GM19395 (cell line): ENCODE data around the gene HS3ST5.
"Not testable (repeated sequence)": the region's sequence is repeated elsewhere in the genome, so short reads cannot be mapped to it uniquely, and the experiment has no call there.

ENCODE experiments used
- ATAC-seq: cut with Tn5 transposase; IDR thresholded peaks from one replicate; pipeline ENCODE4 v1.9.1; 2021; ENCODE audit warnings: mild to moderate bottlenecking, moderate library complexity; ENCODE audit not compliant: unreplicated experiment

The HS3ST5 gene

GRCh38 chr6:114055763-114056162 lies 287.1 kb downstream of the HS3ST5 start:
- ATAC-seq: no peak

DNA sequence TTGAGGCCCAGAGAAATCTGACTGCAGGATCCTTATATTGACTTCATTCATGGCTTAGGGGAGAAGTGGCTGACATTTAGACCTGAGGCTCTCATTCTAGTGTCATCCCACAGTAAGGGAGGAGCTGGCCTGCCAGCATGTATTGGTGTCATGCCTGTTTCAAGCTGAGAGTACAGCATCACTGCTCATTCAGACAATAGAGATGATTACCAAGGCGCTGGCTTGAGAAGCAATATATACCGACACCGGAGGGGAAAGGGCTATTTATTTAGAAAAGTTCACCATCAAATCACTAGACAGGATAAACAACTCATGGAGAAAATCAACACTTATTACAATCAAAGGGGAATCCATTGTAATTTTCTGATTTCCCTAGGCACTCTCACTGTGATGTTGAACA lies 287.5 kb downstream of the HS3ST5 start:
- no peak for ATAC-seq

DNA sequence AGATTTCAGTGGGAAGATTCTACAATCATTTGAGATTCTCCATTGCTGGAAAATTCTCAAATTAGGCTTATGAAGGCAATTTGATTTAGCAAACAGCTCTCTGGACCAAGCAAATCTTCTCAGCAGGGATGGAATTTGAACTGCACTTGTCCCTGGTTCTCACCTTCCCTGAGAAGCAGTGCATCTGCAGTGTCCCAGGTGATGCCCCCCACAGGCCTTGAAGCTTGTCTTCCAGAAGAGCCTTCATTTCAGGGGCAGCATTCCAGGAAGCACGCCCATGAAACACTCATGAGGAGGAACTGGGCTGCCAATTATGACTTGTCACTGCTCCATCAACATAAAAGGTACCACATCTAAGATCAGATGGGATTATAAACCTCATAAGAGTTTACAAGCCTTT lies 289.0 kb downstream of the HS3ST5 start:
- ATAC-seq: no peak

GRCh38 chr6:114052141-114052540 lies 290.7 kb downstream of the HS3ST5 start:
- ATAC-seq: no peak

DNA sequence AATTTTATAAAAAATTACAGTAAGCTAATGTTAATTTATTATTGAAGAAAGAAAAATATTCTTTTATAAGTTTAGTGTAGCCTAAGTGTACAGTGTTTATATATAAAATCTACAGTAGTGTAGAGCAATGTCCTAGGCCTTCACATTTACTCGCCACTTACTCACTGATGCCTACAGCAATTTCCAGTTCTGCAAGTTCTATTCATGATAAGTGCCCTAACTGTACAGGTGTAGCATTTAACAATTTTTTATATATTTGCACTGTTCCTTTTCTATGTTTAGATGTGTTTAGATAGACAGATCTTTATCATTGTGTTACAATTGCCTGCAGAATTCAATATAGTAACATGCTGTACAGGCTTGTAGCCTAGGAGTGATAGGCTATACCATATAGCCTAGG lies 291.8 kb downstream of the HS3ST5 start:
- ATAC-seq: no peak

GRCh38 chr6:114049367-114049966 lies 293.4 kb downstream of the HS3ST5 start:
- ATAC-seq: no peak

DNA sequence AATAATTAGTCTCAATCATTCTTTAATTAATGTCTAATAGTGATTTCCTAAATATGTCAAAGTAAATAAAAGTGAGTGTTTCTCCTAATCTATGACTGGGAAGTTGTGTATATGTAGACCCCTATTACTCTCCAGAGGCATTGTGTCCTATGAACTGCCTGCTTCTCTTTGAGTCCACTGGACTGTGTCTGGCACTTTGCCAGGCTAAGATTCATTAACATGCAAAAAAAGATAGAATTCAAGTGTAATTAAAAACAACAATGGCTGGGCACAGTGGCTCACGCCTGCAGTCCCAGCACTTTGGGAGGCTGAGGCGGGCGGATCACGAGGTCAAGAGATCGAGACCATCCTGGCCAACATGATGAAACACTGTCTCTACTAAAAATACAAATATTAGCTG lies 298.3 kb downstream of the HS3ST5 start:
- not testable (repeated sequence) for ATAC-seq

DNA sequence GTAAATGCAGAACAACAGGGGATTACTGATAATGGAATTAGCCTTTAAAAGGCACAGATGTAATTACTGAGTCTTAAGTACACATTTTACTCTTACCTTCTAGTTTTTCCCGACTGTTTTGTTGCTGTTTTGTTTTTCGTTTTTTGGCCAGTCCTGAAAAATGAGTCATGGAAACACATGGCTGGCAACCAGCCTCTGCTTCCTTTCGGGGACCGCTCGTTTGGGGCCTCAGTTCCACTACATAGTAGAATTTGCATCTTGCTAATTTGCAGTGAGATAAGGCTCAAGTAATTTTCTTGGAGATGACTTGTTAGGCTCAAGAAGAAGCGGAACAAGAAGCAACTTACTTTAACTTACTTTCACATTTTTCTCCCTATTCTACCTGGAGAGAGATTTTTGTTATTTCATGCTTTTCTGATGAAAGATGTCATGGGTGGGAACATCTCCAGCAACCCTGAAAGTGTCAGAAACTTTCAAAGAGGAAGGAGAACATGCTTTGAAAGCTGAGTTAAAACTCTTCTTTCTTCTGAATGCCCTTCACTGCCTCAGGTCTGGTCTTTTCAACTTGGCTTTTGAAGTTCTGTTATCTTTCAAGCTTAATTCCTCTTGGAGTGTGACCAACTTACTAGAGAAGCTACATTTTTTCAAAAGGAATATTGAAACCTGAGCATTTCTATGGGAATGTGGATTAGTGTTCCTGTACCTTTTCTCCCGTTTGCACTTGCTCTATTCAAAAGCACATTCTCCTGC lies 300.4 kb downstream of the HS3ST5 start:
- ATAC-seq: peak; percentile 47

DNA sequence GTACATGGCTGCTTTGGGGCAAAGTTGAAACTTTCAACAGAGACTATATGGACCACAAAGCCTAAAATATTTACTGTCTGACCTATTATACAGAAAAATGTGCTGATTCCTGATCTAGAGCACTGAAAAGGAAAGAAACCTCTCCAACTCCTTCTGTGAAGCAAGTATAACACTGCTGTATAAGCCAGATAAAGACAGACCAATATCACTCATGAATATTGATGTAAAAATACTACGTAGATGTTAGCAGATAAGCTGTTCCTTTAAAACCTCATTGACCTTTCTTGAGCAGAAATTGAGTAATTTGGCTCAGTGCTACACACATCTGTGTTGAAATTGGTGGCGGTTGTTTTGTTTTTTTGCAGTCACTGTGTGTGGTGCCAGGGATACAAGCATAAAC lies 302.0 kb downstream of the HS3ST5 start:
- ATAC-seq: no peak

DNA sequence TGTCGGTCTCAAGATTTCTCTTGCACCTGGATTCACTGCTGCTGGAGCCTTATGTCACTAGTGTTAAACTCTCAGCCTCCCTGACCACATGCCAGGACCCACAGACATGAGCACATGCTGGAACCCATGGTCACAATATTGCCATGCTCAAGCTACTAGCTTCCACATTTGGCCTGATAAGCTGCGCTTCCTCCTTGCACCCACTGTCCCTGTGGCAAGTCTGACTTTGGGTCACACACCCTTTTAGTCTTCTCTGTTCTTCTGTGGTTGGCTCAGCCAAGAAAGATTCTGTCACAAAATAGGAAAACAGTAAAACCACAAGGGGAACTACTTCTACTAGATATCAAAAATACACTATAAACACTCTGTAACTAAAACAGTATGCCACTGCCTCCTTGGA lies 303.0 kb downstream of the HS3ST5 start:
- ATAC-seq: no peak

GRCh38 chr6:114033606-114034005 lies 309.2 kb downstream of the HS3ST5 start:
- ATAC-seq: no peak

GRCh38 chr6:114032721-114033120 lies 310.1 kb downstream of the HS3ST5 start:
- ATAC-seq: no peak

- ATAC-seq: no peak
Measured at GRCh38 chr6:114030767-114031166, 312.1 kb downstream of the HS3ST5 start.

GRCh38 chr6:114024746-114025145 lies 318.1 kb downstream of the HS3ST5 start:
- no peak for ATAC-seq

GRCh38 chr6:114020196-114020595 lies 322.6 kb downstream of the HS3ST5 start:
- no peak for ATAC-seq

GRCh38 chr6:114017146-114017545 lies 325.7 kb downstream of the HS3ST5 start:
- not testable (repeated sequence) for ATAC-seq

DNA sequence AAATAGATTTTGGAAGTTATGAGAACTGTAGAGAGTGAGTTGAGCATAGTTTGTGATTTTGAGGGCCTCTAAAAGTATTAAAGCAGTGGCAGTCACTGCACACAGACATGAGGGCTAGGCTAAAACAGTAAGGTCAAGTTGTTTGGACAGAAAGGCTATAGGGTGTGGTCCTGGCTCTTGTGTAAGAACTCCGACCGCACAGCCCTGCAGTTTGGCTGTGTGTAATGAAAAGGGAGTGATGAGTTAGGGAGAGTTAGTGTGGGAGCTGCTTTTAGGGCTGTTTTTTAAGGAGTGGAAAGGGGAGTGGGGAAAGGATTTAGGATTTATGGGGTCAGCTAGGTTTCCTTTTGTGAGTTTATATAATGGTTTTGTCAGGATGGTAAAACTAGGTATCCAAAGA lies 328.7 kb downstream of the HS3ST5 start:
- not testable (repeated sequence) for ATAC-seq

- not testable (repeated sequence) for ATAC-seq
Measured at GRCh38 chr6:114011486-114011885, 331.3 kb downstream of the HS3ST5 start.

DNA sequence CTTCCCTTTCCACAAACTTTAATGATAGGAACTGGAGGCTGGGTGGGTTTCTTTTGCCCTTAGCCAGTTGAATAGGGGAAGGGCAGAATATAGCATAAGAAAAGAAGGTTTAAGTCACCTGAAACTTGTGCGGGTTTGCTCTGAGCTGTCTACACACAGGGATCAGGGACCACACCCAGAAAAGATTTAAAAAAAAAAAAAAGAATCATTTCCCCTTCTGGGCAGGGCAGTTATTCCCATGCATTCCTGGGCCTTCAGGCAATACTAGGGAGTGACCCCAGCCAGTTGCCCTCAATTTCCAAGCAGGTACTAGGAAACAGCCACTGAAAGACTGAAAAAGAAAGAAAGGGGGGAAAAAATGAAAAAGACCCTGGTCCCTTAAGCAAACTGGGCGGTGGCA lies 332.3 kb downstream of the HS3ST5 start:
- no peak for ATAC-seq

- no peak for ATAC-seq
Measured at GRCh38 chr6:114009192-114009591, 333.6 kb downstream of the HS3ST5 start.

- no peak for ATAC-seq
Measured at GRCh38 chr6:114008331-114008730, 334.5 kb downstream of the HS3ST5 start.

DNA sequence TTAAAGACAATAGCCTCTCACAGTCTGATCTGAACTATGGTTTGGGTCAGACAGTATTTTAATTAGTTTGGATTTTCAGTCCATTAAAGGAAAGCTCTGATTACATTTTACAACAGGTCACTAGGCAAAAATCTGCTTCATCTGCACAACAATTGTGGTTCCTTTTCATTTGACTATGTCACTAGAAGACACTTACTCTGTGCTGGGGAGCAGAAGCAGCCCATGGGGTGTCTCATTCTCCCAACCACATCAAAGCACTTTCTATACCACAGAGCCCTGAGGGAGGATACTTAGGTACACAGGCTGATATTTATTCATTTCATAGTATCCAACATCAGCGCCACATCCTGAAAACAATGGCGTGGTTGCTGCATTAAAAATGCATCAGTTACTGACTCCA lies 335.3 kb downstream of the HS3ST5 start:
- peak; percentile 71 for ATAC-seq
